Posterior cingulate gyrus (tissue), 11 donors: ENCODE data around the gene PACSIN2.

Experiments used
- DNase-seq, 10 donors: peaks; one replicate each; pipeline versions ENCODE4 v3.0.0 to v3.0.0-alpha.2; 2020 to 2021; ENCODE audit warnings: mixed read lengths in 3 of 10
- intact Hi-C: fragments of 100-400 bp; cut with DNase I; formaldehyde crosslinking; loops from one replicate; pipeline ENCODE4 v1.15.1; 2023

The PACSIN2 gene

DNA sequence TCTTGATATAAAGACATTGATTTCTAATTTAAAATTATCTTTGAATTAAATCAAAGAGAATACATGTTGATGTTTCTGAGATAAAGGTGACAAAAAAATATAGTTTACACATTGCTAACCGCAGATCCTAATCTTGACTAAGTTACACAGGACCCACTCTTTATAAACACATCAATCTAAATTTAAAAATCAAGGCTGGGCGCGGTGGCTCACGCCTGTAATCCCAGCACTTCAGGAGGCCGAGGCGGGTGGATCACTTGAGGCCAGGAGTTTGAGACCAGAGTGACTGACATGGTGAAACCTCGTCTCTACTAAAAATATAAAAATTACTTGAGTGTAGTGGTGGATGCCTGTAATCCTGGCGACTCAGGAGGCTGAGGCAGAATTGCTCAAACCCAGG, 159.7 kb downstream of the PACSIN2 start:
- intact Hi-C loops = no loop called here

GRCh38 chr22:42848941-42849550, 165.9 kb downstream of the PACSIN2 start:
- peak in 1 of 10 donors; percentile 16 for DNase-seq
- intact Hi-C loops = no loop called here

More for the DNA sequence above, 159.7 kb downstream of the PACSIN2 start:
- DNase-seq = peak in 1 of 10 donors; percentile 59

GRCh38 chr22:42847110-42847509, 167.8 kb downstream of the PACSIN2 start:
- intact Hi-C loops = no loop called here
- DNase-seq = no peak

GRCh38 chr22:42844756-42845155, 170.2 kb downstream of the PACSIN2 start:
- intact Hi-C loops = no loop called here
- DNase-seq = no peak

DNA sequence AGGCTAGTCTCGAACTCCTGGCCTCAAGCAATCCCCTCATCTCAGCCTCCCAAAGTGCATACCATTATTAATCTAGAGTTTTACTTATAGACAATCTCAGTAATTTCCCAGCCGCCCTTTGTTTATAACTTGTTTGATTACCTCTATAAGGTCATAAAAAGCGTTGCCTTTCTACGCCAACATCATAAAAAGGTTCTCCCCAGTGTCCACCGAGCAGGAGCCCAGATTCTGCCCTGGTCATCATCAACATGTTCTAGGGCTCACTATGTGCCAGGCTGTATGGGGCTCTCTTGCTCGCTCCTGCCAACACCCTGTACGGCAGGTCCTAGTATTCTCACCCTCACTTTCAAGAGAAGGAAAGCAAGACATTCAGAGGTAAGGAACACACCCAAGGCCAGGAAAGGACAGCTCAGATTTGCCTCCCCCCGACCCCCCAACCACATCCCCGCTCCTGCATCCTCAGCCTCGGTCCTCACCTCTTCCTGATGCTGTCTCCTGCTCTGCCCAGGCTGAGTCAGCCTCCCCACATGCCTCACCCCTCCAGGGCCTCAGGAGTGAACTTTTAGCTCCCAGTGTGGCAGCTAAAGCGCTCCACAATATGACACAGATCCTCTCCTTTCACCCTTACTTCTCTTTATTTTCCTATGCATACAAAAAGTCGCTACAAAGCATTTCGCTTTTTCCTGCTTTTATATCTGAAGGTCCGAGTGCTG, 172.1 kb downstream of the PACSIN2 start:
- DNase-seq = no peak
- intact Hi-C loops = no loop called here

DNA sequence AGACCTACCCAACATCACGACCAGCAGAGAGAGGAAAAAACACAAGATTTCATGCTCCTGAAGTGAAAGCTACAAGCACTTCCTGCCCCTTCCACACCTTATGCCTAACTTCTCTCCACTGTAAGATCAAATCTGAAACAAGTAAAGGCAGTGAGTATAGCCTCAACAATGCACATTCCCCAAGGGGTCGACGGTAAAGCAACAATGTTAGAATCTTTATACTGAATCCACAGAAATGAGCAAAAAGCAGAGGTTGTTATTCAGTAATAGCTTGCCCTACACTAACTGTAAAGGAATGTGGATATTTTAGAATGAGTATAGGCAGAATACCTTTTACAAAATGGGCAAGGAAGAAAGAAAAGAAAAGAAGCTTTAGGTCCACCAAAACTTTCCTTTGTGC, 173.5 kb downstream of the PACSIN2 start:
- intact Hi-C loops = no loop called here
- no peak for DNase-seq

GRCh38 chr22:42837556-42837955, 177.4 kb downstream of the PACSIN2 start:
- intact Hi-C loops = no loop called here
- DNase-seq = no peak

GRCh38 chr22:42836026-42836425, 178.9 kb downstream of the PACSIN2 start:
- intact Hi-C loops = no loop called here
- no peak for DNase-seq

DNA sequence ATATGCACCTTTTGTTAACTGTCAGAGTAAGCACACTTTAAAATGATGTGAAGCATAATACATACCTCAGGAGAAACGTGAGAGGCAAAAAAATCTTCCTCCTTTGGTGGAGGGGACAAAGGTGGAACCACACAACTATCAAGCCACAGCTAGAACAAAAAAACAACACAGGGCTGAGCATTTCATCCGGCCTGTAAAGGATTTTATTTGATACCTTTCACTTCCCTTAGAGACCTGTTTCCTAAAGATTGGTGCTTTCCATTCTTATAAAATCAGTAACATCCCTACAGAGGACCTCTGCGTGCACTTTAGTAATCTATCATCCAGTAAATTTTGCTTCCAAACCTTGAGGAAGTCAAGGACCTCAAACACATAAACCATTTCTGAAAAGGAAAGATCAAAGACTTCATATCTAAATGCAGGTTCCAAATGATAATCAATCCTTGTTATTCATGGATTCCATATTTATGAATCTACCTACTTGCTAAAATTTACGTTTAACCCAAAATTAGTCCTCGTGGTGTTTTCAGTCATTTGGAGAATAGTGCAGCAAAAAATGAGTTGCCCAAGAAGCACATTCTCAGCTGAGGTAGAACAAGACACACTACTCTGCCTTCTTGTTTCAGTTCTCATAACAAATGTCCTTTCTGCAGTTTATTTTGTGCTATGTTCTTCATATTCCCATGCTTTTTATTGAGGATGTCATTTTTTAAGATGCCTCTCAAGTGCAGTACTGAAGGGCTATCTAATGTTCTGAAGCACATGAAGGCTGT, 180.6 kb downstream of the PACSIN2 start:
- intact Hi-C loops = no loop called here
- DNase-seq = no peak

DNA sequence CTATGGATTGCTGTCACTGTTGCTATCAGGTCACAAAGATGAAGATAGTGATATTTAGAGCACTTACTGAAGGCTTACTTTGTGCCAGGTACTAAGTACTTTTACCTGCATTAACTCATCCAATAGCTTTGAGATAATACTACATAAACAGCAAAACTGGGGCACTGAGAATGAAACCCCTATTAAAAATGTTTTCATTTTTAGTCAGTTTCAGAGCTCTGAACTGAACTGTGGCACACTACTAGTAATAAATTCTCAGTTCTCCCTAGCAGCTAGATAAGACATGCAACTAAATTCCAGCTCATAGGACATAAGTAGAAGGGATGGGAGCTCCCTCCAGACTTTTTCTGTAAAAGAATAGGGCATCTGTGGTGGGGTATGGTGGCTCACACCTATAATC, 181.8 kb downstream of the PACSIN2 start:
- no peak for DNase-seq
- intact Hi-C loops = no loop called here

DNA sequence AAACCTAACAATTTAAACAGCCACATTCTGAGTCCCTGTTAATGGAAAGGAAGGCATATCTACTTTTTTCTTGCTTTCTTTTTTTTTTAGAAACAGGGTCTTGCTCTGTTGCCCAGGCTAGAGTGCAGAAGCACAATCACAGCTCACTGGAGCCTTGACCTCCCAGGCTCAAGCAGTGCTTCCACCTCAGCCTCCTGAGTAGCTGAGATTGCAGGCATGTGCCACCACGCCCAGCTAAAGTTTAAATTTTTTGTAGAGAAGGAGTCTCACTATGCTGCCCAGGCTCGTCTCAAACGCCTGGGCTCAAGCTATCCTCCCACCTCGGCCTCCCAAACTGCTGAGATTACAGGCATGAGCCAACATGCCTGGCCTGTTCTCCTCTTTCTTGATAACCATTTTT, 183.2 kb downstream of the PACSIN2 start:
- no peak for DNase-seq
- intact Hi-C loops = no loop called here

GRCh38 chr22:42830161-42830560, 184.8 kb downstream of the PACSIN2 start:
- no peak for DNase-seq
- intact Hi-C loops = no loop called here

GRCh38 chr22:42829302-42829701, 185.6 kb downstream of the PACSIN2 start:
- DNase-seq = no peak

DNA sequence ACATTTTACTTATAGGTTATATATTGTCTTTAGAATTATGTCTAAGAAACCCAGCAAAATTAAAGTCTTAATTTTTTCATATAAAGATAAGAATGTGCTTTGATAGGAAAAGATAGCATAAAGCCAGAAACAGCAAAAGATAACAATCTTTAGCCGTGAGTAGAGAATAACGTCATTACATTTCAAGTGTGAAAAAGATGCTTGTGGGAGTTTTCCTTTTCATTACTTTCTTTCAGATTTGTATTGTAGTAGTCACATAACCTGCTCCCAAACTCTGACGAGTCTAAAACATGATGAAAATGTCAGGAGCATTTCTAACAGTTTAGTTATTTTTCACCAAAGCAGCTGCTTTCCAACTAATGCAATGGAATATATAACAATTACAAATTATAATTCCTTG, 189.2 kb downstream of the PACSIN2 start:
- intact Hi-C loops = no loop called here
- no peak for DNase-seq

More at GRCh38 chr22:42829302-42829701, 185.6 kb downstream of the PACSIN2 start:
- intact Hi-C loops = no loop called here

DNA sequence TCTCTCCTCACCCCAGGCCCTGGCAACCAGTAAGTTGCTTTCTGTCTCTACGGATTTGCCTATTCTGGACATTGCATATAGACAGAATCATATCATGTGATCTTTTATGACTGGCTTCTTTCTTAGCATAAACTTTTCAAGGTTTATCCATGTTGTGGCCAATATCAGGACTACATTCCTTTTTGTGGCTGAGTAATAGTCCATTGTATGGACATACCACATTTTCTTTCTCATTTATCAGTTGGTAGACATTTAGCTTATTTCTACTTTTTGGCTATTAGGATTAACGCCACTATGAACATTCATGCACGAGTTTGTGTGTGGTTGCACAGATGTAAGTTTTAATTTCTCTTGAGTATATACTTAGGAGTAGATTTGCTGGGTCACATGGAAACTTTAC, 193.6 kb downstream of the PACSIN2 start:
- DNase-seq = no peak
- intact Hi-C loops = no loop called here

- intact Hi-C loops = no loop called here
- no peak for DNase-seq
These were observed 194.7 kb downstream of the PACSIN2 start for GRCh38 chr22:42820045-42820763.
